Globus pallidus (tissue), 1 donor: ENCODE data around the gene AKAP8.
A peak's percentile ranks its signal among the peaks of the same experiment; 100 is the strongest.

Experiments used
- DNase-seq: peaks from one replicate; pipeline ENCODE4 v3.0.0-alpha.2; 2015; ENCODE audit warnings: low spot score

Gene AKAP8

GRCh38 chr19:15331419-15332310 is 47.9 kb downstream of the AKAP8 start:
- DNase-seq = peak; percentile 32

GRCh38 chr19:15330801-15331418 is 48.7 kb downstream of the AKAP8 start:
- DNase-seq = no peak

- DNase-seq = no peak
Measured at GRCh38 chr19:15328312-15328711, 51.3 kb downstream of the AKAP8 start.

DNA sequence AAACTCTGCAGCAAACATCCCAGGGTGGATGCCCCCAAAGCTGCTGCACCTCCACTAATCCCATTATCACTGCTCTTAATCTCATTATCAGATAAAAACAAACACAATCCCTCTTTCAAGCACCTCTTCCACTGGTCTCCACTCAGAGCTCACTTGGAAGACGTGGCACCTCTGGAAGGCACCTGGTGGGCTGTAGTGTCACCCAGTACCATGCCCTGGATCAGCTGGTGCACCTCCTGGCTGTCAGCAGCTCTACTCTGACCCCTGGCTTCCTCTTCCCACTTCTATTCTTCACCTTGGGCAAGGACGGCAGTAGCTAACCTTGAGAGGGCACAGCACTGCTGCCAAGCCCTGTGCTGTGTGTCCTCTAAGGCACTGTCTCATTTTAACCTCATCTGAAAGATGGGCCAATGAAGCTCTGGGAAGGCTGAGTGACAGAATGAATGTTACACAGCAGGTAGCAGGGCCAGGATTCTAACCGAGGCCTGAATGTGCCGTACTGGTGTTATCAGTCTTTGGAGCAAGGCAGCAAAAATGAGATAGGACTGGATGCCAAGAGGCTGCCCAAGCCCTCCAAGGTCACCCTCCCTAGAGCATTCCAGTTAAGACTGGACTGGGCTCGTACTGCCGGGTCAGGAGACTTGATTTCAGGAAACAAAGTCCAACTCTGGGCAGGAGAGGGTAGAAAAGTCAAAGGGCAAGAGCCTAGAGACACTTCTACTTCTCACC is 54.6 kb downstream of the AKAP8 start:
- DNase-seq = no peak

- DNase-seq = no peak
Measured at GRCh38 chr19:15323496-15324235, 55.9 kb downstream of the AKAP8 start.

DNA sequence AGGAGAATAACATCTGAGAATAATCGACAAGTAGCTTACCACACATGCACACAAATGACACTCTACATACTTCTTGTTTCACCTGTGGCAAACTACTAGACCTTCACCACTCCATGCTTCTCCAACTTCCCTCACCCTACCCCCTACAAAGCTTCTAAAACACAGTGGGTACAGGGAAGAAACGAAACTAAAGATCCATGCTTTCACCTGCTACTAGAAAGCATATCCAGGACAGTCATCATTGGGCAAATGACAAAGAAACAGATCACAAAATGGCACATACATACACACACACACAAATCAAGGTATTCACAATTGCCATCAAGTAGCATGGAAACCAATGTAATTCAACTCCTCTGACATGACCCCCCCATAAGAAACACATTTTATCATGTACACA is 57.8 kb downstream of the AKAP8 start:
- DNase-seq = no peak

DNA sequence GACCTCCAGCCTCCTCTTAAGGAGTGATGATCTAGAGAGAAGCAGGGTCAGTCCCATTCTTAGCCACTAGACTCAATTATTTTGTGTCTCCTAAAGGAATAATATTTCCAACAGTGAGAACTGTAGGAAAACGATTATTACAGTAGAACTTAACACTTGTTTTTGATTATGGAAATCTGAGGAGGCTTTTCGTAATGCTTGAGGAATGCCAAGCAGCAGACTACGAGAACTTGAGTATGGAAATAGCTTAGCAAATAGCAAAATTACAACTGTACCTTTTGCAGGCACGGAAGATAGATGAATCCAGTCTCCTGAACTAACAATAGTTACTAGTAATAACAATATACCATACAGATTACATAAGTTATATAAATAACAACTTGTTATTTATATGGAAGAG is 59.5 kb downstream of the AKAP8 start:
- DNase-seq = no peak

- no peak for DNase-seq
Measured at GRCh38 chr19:15318241-15318691, 61.3 kb downstream of the AKAP8 start.

GRCh38 chr19:15317392-15318071 is 62.1 kb downstream of the AKAP8 start:
- no peak for DNase-seq

GRCh38 chr19:15316498-15316897 is 63.1 kb downstream of the AKAP8 start:
- DNase-seq = no peak

- no peak for DNase-seq
Measured at GRCh38 chr19:15315101-15315500, 64.5 kb downstream of the AKAP8 start.

GRCh38 chr19:15313649-15314279 is 65.8 kb downstream of the AKAP8 start:
- DNase-seq = no peak

DNA sequence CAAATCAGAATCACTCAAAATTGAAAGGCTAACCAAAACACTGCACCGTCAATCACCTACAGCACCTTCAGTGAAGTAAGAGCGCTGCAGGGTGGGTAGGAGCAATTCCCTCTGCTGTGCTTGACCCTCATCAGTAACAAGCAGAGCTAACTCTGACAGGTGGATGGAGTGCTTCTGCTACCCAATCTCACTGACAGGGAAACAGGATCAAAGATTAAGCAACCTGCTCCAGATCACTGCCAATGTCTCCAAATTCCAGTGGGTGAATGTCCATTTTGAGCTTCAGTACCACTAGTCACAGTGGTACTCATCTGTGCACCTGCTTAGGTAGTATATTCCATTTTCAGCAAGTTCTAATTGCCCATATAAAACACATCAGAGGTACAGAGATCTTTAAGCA is 72.4 kb downstream of the AKAP8 start:
- no peak for DNase-seq

DNA sequence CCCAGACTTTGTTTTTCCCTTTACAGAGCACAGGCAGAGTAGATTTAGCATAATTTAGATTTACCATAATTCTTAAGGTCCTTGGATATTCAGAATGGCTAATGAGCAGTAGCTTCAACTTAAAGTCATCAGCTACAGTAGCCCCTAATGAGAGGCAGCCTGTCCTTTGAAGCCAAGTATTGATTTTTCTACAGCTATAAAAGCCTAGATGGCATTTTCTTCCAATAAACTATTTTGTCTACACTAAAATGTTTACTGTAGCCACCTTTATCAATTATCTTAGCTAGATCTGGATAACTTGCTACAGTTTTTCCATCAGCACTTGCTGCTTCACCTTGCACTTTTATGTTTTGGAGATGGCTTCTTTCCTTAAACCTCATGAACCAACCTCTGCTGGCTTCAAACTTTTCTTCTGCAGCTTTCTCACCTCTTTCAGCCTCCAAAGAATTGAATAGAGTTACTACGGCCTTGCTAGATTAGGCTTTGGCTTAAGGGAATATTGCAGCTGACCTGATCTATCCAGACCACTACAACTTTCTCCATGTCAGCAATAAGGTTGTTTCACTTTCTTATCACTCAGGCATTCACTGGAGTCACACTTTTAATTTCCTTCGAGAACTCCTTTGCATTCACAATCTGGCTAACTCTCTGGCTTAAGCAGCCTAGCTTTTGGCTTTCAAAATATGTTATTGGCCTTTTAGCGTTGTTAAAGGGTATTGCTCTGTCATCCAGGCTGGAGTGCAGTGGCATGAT is 73.8 kb downstream of the AKAP8 start:
- no peak for DNase-seq

- DNase-seq = no peak
Measured at GRCh38 chr19:15304140-15304705, 75.4 kb downstream of the AKAP8 start.
